ENCODE data around the gene HIBCH.
"Not testable (repeated sequence)": the region's sequence is repeated elsewhere in the genome, so short reads cannot be mapped to it uniquely, and the experiment has no call there.

The HIBCH gene

DNA sequence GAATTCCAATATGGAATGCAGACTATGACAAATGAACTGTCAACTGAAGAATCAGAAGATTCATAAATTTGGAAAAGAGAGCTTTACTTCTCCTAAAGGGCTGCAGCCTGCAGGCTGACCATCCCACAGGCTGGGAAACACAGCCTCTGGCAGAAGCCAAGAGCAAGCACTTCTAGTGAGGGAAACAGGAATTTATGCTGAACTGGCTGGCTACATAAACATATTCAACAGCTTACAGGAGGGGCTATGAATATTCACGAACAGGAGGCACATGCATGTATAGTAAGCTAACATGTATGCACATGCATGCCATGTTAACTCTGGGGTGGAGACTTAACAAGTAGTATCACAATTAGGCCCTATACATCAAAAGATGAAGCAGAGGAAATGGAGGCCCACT lies 17.6 kb downstream of the HIBCH start:
- no peak for DNase-seq

DNA sequence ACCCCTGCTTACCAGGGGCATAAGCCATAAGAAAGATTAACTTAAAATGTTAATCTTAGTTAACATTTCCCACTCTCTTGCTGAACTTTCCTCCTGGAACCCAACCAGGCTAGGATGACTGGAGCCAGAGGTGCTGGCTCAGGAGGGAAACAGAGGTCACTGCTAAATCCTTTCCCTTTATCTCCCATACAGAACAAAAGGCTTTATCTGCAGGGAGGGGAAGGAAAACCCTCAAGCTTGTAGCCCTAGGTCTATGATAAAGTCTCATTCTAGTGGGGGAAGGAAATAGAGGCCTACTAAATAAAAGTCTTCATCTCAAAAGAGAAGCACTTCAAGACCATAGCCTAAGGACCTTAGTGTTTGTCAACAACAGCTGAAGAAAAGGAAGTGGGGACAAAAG lies 18.6 kb downstream of the HIBCH start:
- no peak for DNase-seq

DNA sequence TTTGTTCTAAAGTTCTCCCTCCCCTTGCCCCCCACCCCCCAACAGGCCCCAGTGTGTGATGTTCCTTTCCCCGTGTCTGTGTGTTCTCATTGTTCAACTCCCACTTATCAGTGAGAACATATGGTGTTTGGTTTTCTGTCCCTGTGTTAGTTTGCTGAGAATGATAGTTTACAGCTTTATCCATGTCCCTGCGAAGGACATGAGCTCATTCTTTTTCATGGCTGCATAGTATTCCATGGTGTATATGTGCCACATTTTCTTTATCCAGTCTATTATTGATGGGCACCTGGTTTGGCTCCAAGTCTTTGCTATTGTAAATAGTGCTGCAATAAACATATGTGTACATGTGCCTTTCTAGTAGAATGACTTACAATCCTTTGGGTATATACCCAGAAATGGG lies 21.7 kb downstream of the HIBCH start:
- DNase-seq, result not testable (repeated sequence)

GRCh38 chr2:190283783-190284182 lies 35.8 kb downstream of the HIBCH start:
- no peak for DNase-seq

DNA sequence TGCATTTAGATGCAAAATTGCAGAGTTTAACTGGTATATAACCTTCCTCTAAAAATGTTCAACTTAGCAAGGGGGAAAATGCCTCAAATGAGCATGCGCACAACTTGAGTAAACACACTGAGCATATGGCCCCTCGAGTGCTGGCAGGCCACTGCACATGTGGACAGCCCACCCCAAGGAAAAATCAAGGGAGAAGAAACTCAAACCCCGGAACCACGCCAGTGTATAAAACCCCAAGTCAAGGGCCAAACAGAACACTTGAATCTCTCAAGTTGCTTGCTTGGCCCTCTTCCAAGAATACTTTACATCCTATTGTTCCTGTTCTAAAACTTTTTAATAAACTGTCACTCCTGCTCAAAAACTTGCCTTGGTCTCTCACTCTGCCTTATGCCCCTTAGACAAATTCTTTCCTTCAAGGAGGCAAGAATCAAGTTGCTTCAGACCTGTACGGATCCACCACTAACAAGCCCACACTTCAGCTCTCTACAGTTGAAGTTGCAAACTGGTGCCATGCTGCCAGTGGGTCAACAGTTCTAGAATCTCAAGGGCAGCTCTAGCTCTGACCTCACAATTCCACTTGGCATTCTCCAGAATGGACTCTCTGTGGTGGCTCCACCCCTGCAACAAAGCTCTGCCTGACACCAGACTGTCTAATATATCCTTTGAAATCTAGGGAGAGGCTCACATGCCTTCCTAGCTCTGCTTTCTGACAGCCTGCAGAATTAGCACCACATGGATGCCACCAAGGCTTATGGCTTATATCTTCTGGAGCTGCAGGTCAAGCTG lies 38.9 kb downstream of the HIBCH start:
- DNase-seq, result no peak

DNA sequence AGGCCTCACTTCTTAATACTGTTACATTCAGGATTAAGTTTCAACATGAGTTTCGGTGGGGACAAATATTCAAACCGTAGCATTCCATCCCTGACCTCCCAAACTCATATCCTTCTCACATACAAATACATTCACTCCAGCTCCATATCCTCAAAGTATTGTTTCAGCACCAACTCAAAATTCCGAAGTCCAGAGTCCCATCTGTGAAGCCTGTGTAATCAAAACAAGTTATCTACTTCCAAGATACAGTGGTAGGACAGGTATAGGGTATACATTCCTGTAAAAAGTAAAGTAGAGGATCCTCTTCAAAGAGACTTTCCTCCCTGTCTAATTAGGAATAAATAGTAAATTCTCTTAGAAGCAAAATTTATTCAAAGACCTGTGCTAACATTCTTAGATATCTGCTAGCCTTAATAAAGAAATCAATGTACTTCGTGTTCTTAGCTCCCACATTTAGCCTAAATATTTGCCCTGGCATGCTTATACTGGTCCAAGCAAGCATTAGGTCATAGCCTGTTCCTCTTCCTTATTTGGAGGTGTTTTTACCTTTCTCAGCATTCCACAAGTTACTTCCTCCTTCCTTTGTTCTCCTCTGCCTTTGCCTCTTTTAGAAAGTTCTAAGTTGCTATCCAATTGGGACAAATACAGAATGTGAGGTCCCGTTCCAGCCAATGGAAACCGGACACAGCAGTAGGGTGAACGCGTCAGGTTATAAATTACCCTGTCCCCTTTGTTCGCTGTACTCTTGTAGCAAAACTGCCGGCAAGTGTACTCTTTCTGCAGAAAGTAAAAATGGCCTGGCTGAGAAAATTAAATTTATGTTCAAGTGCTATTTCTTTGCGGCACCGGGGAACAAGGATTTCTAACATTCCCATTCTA lies 40.1 kb downstream of the HIBCH start:
- DNase-seq, result not testable (repeated sequence)

- DNase-seq, result peak; percentile 22
Observed at GRCh38 chr2:190277234-190278112, 42.2 kb downstream of the HIBCH start.

- no peak for DNase-seq
Observed at GRCh38 chr2:190272457-190272842, 47.2 kb downstream of the HIBCH start.

DNA sequence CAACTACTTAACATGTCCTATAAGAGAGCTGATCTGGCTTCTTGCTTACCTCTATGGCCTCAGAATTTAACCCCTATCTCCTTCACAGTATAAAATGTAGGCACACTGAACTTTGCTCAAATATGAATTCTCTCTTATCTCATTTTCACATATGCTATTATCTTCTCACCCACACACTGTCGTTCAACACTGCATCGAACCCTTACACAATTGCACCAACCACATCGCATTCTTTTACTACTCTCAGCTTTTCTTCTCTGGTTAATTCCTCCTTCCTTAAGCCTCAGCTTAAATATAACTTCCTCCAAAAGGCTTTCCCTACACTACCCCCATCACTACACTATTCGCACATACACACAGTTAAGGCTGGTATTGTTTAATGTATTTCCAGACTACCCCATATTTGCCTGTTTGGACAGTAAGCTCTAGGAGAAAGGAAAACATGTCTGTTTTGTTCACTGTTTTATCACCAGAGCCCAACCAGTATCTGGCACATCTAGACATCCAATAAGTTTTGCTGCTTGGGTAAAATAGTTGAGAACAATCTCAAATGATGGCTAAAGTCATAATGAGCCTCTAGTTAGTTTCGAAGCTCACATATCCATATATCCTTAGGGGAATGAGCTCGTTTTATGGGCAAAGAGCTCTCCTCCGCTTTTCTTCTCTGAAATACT lies 47.7 kb downstream of the HIBCH start:
- no peak for DNase-seq

DNA sequence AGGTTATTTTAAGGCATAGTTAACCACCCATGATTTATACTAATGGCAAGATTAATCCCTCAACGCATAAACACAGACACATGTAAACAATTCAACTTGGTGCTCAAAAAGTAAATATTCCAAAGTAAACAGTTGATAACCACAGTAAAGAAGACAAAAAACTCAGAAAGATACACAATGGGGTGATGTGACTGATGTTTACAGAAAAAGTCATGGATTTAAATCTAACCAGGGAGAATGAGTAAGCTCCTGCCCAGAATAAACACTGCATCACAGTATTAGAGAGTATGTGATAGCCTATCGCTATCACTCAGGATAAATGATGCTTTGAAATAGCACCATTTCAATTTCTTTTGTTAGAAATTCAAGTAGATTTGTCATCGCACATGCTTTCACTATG lies 49.3 kb downstream of the HIBCH start:
- no peak for DNase-seq

DNA sequence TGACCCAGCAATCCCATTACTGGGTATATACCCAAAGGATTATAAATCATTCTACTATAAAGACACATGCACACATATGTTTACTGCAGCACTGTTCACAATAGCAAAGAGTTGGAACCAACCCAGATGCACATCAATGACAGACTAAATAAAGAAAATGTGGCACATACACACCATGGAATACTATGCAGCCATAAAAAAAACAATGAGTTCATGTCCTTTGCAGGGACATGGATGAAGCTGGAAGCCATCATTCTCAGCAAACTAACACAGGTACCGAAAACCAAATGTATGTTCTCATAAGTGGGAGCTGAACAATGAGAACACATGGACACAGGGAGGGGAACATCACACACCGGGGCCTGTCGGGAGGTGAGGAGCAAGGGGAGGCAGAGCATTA lies 49.9 kb downstream of the HIBCH start:
- not testable (repeated sequence) for DNase-seq

- no peak for DNase-seq
Observed at GRCh38 chr2:190267302-190267701, 52.3 kb downstream of the HIBCH start.

DNA sequence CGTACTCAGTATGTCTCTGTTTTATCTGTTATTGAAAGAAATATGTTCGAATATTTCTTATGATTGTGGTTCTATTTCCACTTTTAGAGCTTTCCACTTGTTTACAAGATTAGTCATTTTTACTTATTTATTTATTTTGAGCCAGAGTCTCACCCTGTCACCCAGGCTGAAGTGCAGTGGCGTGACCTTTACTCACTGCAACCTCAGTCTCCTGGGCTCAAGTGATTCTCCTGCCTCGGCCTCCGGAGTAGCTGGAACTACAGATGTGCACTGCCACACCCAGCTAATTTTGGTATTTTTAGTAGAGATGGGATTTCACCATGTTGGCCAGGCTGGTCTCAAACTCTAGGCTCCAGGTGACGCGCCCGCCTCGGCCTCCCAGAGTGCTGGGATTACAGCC lies 53.3 kb downstream of the HIBCH start:
- DNase-seq, result no peak

DNA sequence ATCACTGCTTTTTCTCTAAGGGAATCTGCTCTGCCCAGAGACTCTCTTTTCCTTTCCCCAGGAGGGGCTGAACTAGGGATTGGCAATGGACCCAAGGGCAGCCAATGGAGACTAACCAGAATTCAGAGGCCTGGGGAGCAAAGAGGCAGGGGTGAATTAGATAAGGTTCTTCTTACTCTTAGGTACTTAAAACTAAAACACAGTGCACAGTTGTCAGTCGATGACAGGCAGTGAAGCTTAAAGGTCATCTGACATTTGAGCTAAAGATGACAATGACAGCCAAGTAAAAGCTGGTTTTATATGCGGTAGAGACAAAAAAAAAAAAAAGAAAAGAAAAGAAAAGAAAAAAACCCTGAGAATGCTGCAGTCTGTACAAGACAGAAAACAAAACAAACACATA lies 57.8 kb downstream of the HIBCH start:
- DNase-seq, result no peak

DNA sequence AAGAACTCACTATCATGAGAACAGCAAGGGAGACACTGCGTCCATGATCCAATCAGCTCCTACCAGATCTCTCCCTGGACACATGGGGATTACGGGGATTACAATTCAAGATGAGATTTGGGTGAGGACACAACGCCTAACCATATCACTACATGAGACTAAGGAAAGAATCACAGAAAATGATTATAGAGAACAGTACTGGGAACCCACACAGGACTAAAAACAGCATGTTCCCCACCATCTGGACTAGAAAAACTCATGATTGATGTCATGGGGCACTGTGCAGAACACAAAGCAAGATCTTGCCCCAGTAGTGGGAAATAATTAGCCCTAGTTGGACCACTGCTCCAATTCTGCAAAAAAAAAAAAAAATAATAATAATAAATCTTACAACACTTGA lies 63.5 kb downstream of the HIBCH start:
- no peak for DNase-seq

DNA sequence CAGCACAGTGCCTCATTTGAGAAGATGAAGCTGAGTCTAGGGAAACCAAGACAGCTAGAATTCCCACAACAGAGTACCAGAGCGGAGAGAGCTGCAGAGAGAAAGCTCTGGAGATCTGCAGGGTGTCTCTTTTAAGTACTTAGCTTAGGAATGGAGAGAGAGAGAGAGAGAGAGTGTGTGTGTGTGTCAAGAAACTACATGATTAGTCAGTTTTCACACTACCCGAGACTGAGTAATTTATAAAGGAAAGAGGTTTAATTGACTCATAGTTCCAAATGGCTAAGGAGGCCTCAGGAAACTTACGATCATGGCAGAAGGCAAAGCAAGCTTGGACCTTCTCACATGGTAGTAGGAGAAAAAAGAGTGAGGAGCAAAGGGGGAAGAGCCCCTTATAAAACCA lies 64.0 kb downstream of the HIBCH start:
- no peak for DNase-seq

DNA sequence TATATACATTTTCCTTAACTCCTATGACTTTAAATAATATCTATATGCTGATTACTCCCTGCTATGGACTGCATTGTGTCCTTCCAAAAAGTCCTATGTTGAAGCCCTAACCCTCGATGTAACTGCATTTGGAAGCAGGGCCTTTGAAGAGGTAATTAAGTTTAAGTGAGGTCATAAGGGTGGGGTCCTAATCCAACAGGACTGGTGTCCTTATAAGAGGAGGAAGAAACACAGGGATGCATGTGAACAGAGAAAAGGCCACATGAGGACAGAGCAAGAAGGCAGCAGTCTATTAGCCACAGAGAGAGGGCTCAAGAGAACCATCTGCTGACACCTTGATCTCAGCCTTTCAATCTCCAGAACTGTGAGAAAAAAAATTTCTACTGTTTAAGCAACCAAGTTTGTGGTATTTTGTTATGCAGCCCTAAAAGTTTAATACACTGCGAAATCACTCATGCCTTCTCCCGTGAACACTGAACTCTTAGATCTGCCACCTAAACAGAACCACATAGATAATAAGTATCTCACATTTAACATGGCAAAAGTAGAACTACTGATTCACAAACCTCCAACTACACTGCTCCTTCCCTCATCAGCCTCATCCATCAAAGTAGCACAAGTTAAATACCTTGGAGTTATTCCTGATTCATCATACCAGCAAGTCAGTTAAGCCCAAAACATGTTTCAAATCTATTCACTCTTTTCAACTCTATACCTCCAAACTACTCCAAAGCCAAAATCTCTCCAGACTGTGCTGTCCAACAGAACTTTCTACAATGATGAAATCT lies 65.4 kb downstream of the HIBCH start:
- no peak for DNase-seq

GRCh38 chr2:190250421-190250820 lies 69.2 kb downstream of the HIBCH start:
- DNase-seq, result no peak

GRCh38 chr2:190235551-190236075 lies 84.0 kb downstream of the HIBCH start:
- no peak for DNase-seq

DNA sequence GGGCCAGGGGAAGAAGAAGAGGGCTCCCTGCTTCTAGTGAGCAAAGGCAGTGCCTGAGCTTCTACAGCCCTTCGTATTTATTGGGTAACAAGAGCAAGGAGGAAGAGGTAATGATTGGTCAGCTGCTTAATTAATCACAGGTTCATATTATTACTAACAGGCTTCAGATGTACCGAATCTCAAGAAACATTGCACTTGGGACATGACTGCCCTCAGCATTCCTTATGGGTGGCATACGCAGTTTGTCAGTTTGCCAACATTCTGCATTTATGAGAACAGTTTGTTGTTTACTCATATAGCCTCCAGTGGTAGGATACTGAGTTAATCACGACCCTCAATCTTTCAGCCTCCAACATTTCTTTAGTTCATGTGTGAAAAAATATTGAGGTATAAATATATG lies 84.5 kb downstream of the HIBCH start:
- no peak for DNase-seq

- DNase-seq, result not testable (repeated sequence)
Observed at GRCh38 chr2:190223989-190224388, 95.6 kb downstream of the HIBCH start.

GRCh38 chr2:190222745-190223144 lies 96.9 kb downstream of the HIBCH start:
- not testable (repeated sequence) for DNase-seq

Measured in MV-4-11 (cell line).